ENCODE results near the gene CHSY1.
A peak's percentile ranks its signal among the peaks of the same experiment; 100 is the strongest.

The CHSY1 gene

GRCh38 chr15:101193120-101193644 is 58.7 kb downstream of the CHSY1 start:
- H2BK5ac ChIP-seq (ENCODE audit: low read depth, low read length, poor library complexity, severe bottlenecking): no peak overlapping the region
- no peak overlapping the region for H2BK120ac ChIP-seq (ENCODE audit: low read depth, low read length)
- H3K27me3 ChIP-seq (ENCODE audit: control insufficient read depth in 1 of 2, insufficient read depth in 1 of 2, low read length in 2 of 2): no peaks in the 10 kb centered on the region
- peaks cover 0 to 2% of the 10 kb centered on the region in 2 experiments for H3K36me3 ChIP-seq (ENCODE audit: control insufficient read depth in 1 of 2, insufficient read depth in 2 of 2, low read depth in 1 of 2, low read length in 2 of 2)
- H2BK12ac ChIP-seq (ENCODE audit: low read length in 2 of 2): peak overlapping the region in 1 of 2 experiments; percentile 60
- no peaks in the 10 kb centered on the region for H3K9me3 ChIP-seq (ENCODE audit: control insufficient read depth, low read length)
- WGBS: 79% methylated on average over 17 of the region's 17 CpGs
- H4K91ac ChIP-seq (ENCODE audit: low read length): no peak overlapping the region
- H2AFZ ChIP-seq (ENCODE audit: low read depth, low read length): no peak overlapping the region
- peaks cover 2% of the 10 kb centered on the region for H3K79me1 ChIP-seq (replicated peaks; ENCODE audit: low read length, poor library complexity, severe bottlenecking)
- peak overlapping the region; percentile 88 for H3K9ac ChIP-seq (ENCODE audit: low read length)
- peak overlapping the region in 1 of 2 experiments; percentile 65 for H3K18ac ChIP-seq (ENCODE audit: low read depth in 1 of 2, low read length in 2 of 2)
- peak overlapping the region in 1 of 2 experiments; percentile 6 for H3K4ac ChIP-seq (ENCODE audit: low read depth in 1 of 2, low read length in 2 of 2)
- H3K14ac ChIP-seq (ENCODE audit: low read length in 2 of 2): peak overlapping the region in 1 of 2 experiments; percentile 58
- no peak for DNase-seq
- H4K8ac ChIP-seq (ENCODE audit: low read length): no peak overlapping the region
- H3K4me3 ChIP-seq (ENCODE audit: insufficient read depth in 1 of 2, low read depth in 1 of 2, low read length in 2 of 2): peak overlapping the region in 1 of 2 experiments; percentile 59
- no peak overlapping the region for H2AK5ac ChIP-seq (ENCODE audit: low read length, severe bottlenecking)
- H3K27ac ChIP-seq (ENCODE audit: low read length, poor library complexity, severe bottlenecking): no peak overlapping the region
- H3K4me2 ChIP-seq (ENCODE audit: low read length, poor library complexity, severe bottlenecking): no peak overlapping the region
- no peak overlapping the region for H2BK15ac ChIP-seq (ENCODE audit: low read depth, poor library complexity, severe bottlenecking)
- peak overlapping the region in 1 of 2 experiments; percentile 27 for H3K23ac ChIP-seq (ENCODE audit: low read length in 2 of 2)
- peaks cover 25% of the 10 kb centered on the region for H3K4me1 ChIP-seq (ENCODE audit: control insufficient read depth, insufficient read depth, low read depth, low read length)

GRCh38 chr15:101192081-101192480 is 59.8 kb downstream of the CHSY1 start:
- no peak overlapping the region for H3K27ac ChIP-seq (ENCODE audit: low read length, poor library complexity, severe bottlenecking)
- peak overlapping the region; percentile 88 for H3K9ac ChIP-seq (ENCODE audit: low read length)
- no peak for DNase-seq
- peaks cover 0 to 2% of the 10 kb centered on the region in 2 experiments for H3K36me3 ChIP-seq (ENCODE audit: control insufficient read depth in 1 of 2, insufficient read depth in 2 of 2, low read depth in 1 of 2, low read length in 2 of 2)
- WGBS: 33% methylated on average over 3 of the region's 3 CpGs
- no peak overlapping the region for H3K4me3 ChIP-seq (ENCODE audit: insufficient read depth in 1 of 2, low read depth in 1 of 2, low read length in 2 of 2)
- H2AFZ ChIP-seq (ENCODE audit: low read depth, low read length): no peak overlapping the region
- H3K9me3 ChIP-seq (ENCODE audit: control insufficient read depth, low read length): no peaks in the 10 kb centered on the region
- no peak overlapping the region for H2BK5ac ChIP-seq (ENCODE audit: low read depth, low read length, poor library complexity, severe bottlenecking)
- no peak overlapping the region for H3K4ac ChIP-seq (ENCODE audit: low read depth in 1 of 2, low read length in 2 of 2)
- H3K14ac ChIP-seq (ENCODE audit: low read length in 2 of 2): no peak overlapping the region
- H2AK5ac ChIP-seq (ENCODE audit: low read length, severe bottlenecking): no peak overlapping the region
- no peaks in the 10 kb centered on the region for H3K27me3 ChIP-seq (ENCODE audit: control insufficient read depth in 1 of 2, insufficient read depth in 1 of 2, low read length in 2 of 2)
- no peak overlapping the region for H2BK12ac ChIP-seq (ENCODE audit: low read length in 2 of 2)
- H2BK15ac ChIP-seq (ENCODE audit: low read depth, poor library complexity, severe bottlenecking): no peak overlapping the region
- no peak overlapping the region for H2BK120ac ChIP-seq (ENCODE audit: low read depth, low read length)
- no peak overlapping the region for H4K8ac ChIP-seq (ENCODE audit: low read length)
- H3K4me2 ChIP-seq (ENCODE audit: low read length, poor library complexity, severe bottlenecking): no peak overlapping the region
- peaks cover 2% of the 10 kb centered on the region for H3K79me1 ChIP-seq (replicated peaks; ENCODE audit: low read length, poor library complexity, severe bottlenecking)
- peaks cover 23% of the 10 kb centered on the region for H3K4me1 ChIP-seq (ENCODE audit: control insufficient read depth, insufficient read depth, low read depth, low read length)
- no peak overlapping the region for H3K18ac ChIP-seq (ENCODE audit: low read depth in 1 of 2, low read length in 2 of 2)
- H4K91ac ChIP-seq (ENCODE audit: low read length): no peak overlapping the region
- no peak overlapping the region for H3K23ac ChIP-seq (ENCODE audit: low read length in 2 of 2)

GRCh38 chr15:101191242-101191641 is 60.6 kb downstream of the CHSY1 start:
- H3K4me1 ChIP-seq (ENCODE audit: control insufficient read depth, insufficient read depth, low read depth, low read length): peaks cover 27% of the 10 kb centered on the region
- peaks cover 2% of the 10 kb centered on the region for H3K79me1 ChIP-seq (replicated peaks; ENCODE audit: low read length, poor library complexity, severe bottlenecking)
- no peak overlapping the region for H2BK12ac ChIP-seq (ENCODE audit: low read length in 2 of 2)
- WGBS: 80% methylated on average over 2 of the region's 3 CpGs
- H3K23ac ChIP-seq (ENCODE audit: low read length in 2 of 2): no peak overlapping the region
- H2AFZ ChIP-seq (ENCODE audit: low read depth, low read length): no peak overlapping the region
- H3K14ac ChIP-seq (ENCODE audit: low read length in 2 of 2): no peak overlapping the region
- H3K9ac ChIP-seq (ENCODE audit: low read length): peak overlapping the region; percentile 88
- H3K18ac ChIP-seq (ENCODE audit: low read depth in 1 of 2, low read length in 2 of 2): no peak overlapping the region
- no peak overlapping the region for H4K91ac ChIP-seq (ENCODE audit: low read length)
- H3K36me3 ChIP-seq (ENCODE audit: control insufficient read depth in 1 of 2, insufficient read depth in 2 of 2, low read depth in 1 of 2, low read length in 2 of 2): peaks cover 0 to 2% of the 10 kb centered on the region in 2 experiments
- H2BK120ac ChIP-seq (ENCODE audit: low read depth, low read length): no peak overlapping the region
- no peak for DNase-seq
- no peaks in the 10 kb centered on the region for H3K27me3 ChIP-seq (ENCODE audit: control insufficient read depth in 1 of 2, insufficient read depth in 1 of 2, low read length in 2 of 2)
- no peak overlapping the region for H2AK5ac ChIP-seq (ENCODE audit: low read length, severe bottlenecking)
- H3K27ac ChIP-seq (ENCODE audit: low read length, poor library complexity, severe bottlenecking): no peak overlapping the region
- H3K4ac ChIP-seq (ENCODE audit: low read depth in 1 of 2, low read length in 2 of 2): no peak overlapping the region
- no peak overlapping the region for H2BK15ac ChIP-seq (ENCODE audit: low read depth, poor library complexity, severe bottlenecking)
- no peak overlapping the region for H3K4me2 ChIP-seq (ENCODE audit: low read length, poor library complexity, severe bottlenecking)
- no peak overlapping the region for H4K8ac ChIP-seq (ENCODE audit: low read length)
- no peak overlapping the region for H2BK5ac ChIP-seq (ENCODE audit: low read depth, low read length, poor library complexity, severe bottlenecking)
- no peak overlapping the region for H3K4me3 ChIP-seq (ENCODE audit: insufficient read depth in 1 of 2, low read depth in 1 of 2, low read length in 2 of 2)
- H3K9me3 ChIP-seq (ENCODE audit: control insufficient read depth, low read length): no peaks in the 10 kb centered on the region

GRCh38 chr15:101190092-101190595 is 61.7 kb downstream of the CHSY1 start:
- DNase-seq: no peak
- H3K79me1 ChIP-seq (replicated peaks; ENCODE audit: low read length, poor library complexity, severe bottlenecking): peaks cover 5% of the 10 kb centered on the region
- H3K14ac ChIP-seq (ENCODE audit: low read length in 2 of 2): no peak overlapping the region
- H2AK5ac ChIP-seq (ENCODE audit: low read length, severe bottlenecking): peak overlapping the region; percentile 87
- no peak overlapping the region for H3K23ac ChIP-seq (ENCODE audit: low read length in 2 of 2)
- WGBS: 52% methylated on average over 3 of the region's 3 CpGs
- H3K36me3 ChIP-seq (ENCODE audit: control insufficient read depth in 1 of 2, insufficient read depth in 2 of 2, low read depth in 1 of 2, low read length in 2 of 2): peaks cover 2 to 5% of the 10 kb centered on the region in 2 experiments
- H3K4ac ChIP-seq (ENCODE audit: low read depth in 1 of 2, low read length in 2 of 2): peak overlapping the region in 1 of 2 experiments; percentile 76
- no peak overlapping the region for H2BK5ac ChIP-seq (ENCODE audit: low read depth, low read length, poor library complexity, severe bottlenecking)
- H2BK120ac ChIP-seq (ENCODE audit: low read depth, low read length): no peak overlapping the region
- H4K91ac ChIP-seq (ENCODE audit: low read length): peak overlapping the region; percentile 78
- H4K8ac ChIP-seq (ENCODE audit: low read length): no peak overlapping the region
- H3K4me2 ChIP-seq (ENCODE audit: low read length, poor library complexity, severe bottlenecking): no peak overlapping the region
- H2BK12ac ChIP-seq (ENCODE audit: low read length in 2 of 2): peak overlapping the region in 1 of 2 experiments; percentile 81
- no peak overlapping the region for H3K27ac ChIP-seq (ENCODE audit: low read length, poor library complexity, severe bottlenecking)
- H3K9me3 ChIP-seq (ENCODE audit: control insufficient read depth, low read length): no peaks in the 10 kb centered on the region
- peak overlapping the region; percentile 19 to 64 for H3K18ac ChIP-seq (ENCODE audit: low read depth in 1 of 2, low read length in 2 of 2)
- peak overlapping the region; percentile 88 for H3K9ac ChIP-seq (ENCODE audit: low read length)
- no peak overlapping the region for H3K4me3 ChIP-seq (ENCODE audit: insufficient read depth in 1 of 2, low read depth in 1 of 2, low read length in 2 of 2)
- no peak overlapping the region for H2BK15ac ChIP-seq (ENCODE audit: low read depth, poor library complexity, severe bottlenecking)
- H2AFZ ChIP-seq (ENCODE audit: low read depth, low read length): no peak overlapping the region
- no peaks in the 10 kb centered on the region for H3K27me3 ChIP-seq (ENCODE audit: control insufficient read depth in 1 of 2, insufficient read depth in 1 of 2, low read length in 2 of 2)
- H3K4me1 ChIP-seq (ENCODE audit: control insufficient read depth, insufficient read depth, low read depth, low read length): peaks cover 28% of the 10 kb centered on the region
